ENCODE measurements around the gene WNT1.

- no peak for TF ChIP-seq EZH2 (IDR thresholded peaks at IDR 0.05; ENCODE audit: borderline replicate concordance, low read length)
- no peak for TF ChIP-seq CTCF (conservative IDR thresholded peaks at IDR 0.05 in 1 of 2, IDR thresholded peaks at IDR 0.05 in 1 of 2; ENCODE audit: extremely low read depth in 1 of 2, insufficient read depth in 1 of 2, low read depth in 1 of 2, low read length in 2 of 2)
Measured at GRCh38 chr12:48947727-48948126, 30.4 kb upstream of the WNT1 start.

Data from mammary epithelial cell (primary cell).